Measurements from ENCODE around the gene SRSF5. TPM values are rescaled to one million over a fixed set of nuclear protein-coding genes. Genes with fewer than 3 reads are reported as not detected.

The SRSF5 gene
- total RNA-seq, 2 experiments from 2014 or later = 289 to 303 TPM

GRCh38 chr14:69752773-69753172, 14.2 kb upstream of the SRSF5 start:
- peaks cover 10% of the 10 kb centered on the region for H3K4me1 Mint-ChIP-seq (ENCODE audit: low read depth)

GRCh38 chr14:69753860-69754259, 13.1 kb upstream of the SRSF5 start:
- ChIA-PET CTCF (no interaction called here), POLR2A (no interaction called here)
- Mint-ChIP-seq H3K36me3 (no peaks in the 10 kb centered on the region), H3K27ac (no peak overlapping the region), H3K4me3 (no peak overlapping the region), H3K9me3 (no peaks in the 10 kb centered on the region), H3K4me1 (ENCODE audit: low read depth) (peaks cover 10% of the 10 kb centered on the region), H3K27me3 (no peaks in the 10 kb centered on the region)
- DNase-seq = no peak
- intact Hi-C loops (cut with micrococcal nuclease) = no loop called here

More at GRCh38 chr14:69752773-69753172, 14.2 kb upstream of the SRSF5 start:
- Mint-ChIP-seq H3K27ac (no peak overlapping the region), H3K9me3 (no peaks in the 10 kb centered on the region), H3K27me3 (no peaks in the 10 kb centered on the region), H3K36me3 (no peaks in the 10 kb centered on the region), H3K4me3 (no peak overlapping the region)
- intact Hi-C loops (cut with micrococcal nuclease) = no loop called here
- no peak for DNase-seq
- ChIA-PET POLR2A (no interaction called here), CTCF (interaction anchor here (0.7 to 1.3 kb wide), 2 partner anchors 177 to 275 kb away, joined by 3 to 4 read pairs; no protein-coding TSS in a partner anchor)

- ChIA-PET POLR2A (no interaction called here), CTCF (interaction anchor here (0.5 to 1.4 kb wide), 2 partner anchors 169 to 422 kb away, joined by 3 read pairs; no protein-coding TSS in a partner anchor)
- no peaks in the 10 kb centered on the region for H3K9me3 Mint-ChIP-seq
- no peaks in the 10 kb centered on the region for H3K27me3 Mint-ChIP-seq
- no peak for DNase-seq
- peaks cover 10% of the 10 kb centered on the region for H3K4me1 Mint-ChIP-seq (ENCODE audit: low read depth)
- intact Hi-C loops (cut with micrococcal nuclease) = no loop called here
- no peak overlapping the region for H3K4me3 Mint-ChIP-seq
- H3K27ac Mint-ChIP-seq = no peak overlapping the region
- H3K36me3 Mint-ChIP-seq = no peaks in the 10 kb centered on the region
Observed at GRCh38 chr14:69754487-69754886, 12.5 kb upstream of the SRSF5 start.

- no peak overlapping the region for H3K27ac Mint-ChIP-seq
- ChIA-PET POLR2A (interaction anchor here (0.5 kb wide), 1 partner anchor 53 kb away, joined by 7 read pairs; no protein-coding TSS in a partner anchor), CTCF (interaction anchor here (0.5 to 1.4 kb wide), 5 partner anchors 11 to 284 kb away, joined by 3 read pairs; no protein-coding TSS in a partner anchor)
- H3K36me3 Mint-ChIP-seq = no peaks in the 10 kb centered on the region
- DNase-seq = no peak
- H3K9me3 Mint-ChIP-seq = no peaks in the 10 kb centered on the region
- H3K27me3 Mint-ChIP-seq = no peaks in the 10 kb centered on the region
- intact Hi-C loops (cut with micrococcal nuclease) = loop anchor here (1.0 kb wide), 1 partner anchor 12 kb away; the partner anchor contains the start of gene SRSF5
- peaks cover 10% of the 10 kb centered on the region for H3K4me1 Mint-ChIP-seq (ENCODE audit: low read depth)
- no peak overlapping the region for H3K4me3 Mint-ChIP-seq
Observed at GRCh38 chr14:69755296-69755695, 11.6 kb upstream of the SRSF5 start.

- no peak for DNase-seq
- H3K4me3 Mint-ChIP-seq = no peak overlapping the region
- H3K9me3 Mint-ChIP-seq = no peaks in the 10 kb centered on the region
- ChIA-PET CTCF (interaction anchor here (0.5 to 0.6 kb wide), 3 partner anchors 12 to 177 kb away, joined by 3 read pairs; no protein-coding TSS in a partner anchor), POLR2A (interaction anchor here (0.5 kb wide), 1 partner anchor 53 kb away, joined by 7 read pairs; no protein-coding TSS in a partner anchor)
- H3K27me3 Mint-ChIP-seq = no peaks in the 10 kb centered on the region
- intact Hi-C loops (cut with micrococcal nuclease) = loop anchor here (1.0 kb wide), 1 partner anchor 12 kb away; the partner anchor contains the start of gene SRSF5
- no peak overlapping the region for H3K27ac Mint-ChIP-seq
- H3K36me3 Mint-ChIP-seq = no peaks in the 10 kb centered on the region
- peaks cover 10% of the 10 kb centered on the region for H3K4me1 Mint-ChIP-seq (ENCODE audit: low read depth)
Observed at GRCh38 chr14:69755784-69756183, 11.2 kb upstream of the SRSF5 start.

- H3K36me3 Mint-ChIP-seq = no peaks in the 10 kb centered on the region
- H3K9me3 Mint-ChIP-seq = no peaks in the 10 kb centered on the region
- ChIA-PET CTCF (no interaction called here), POLR2A (no interaction called here)
- H3K4me3 Mint-ChIP-seq = no peak overlapping the region
- DNase-seq = no peak
- no peaks in the 10 kb centered on the region for H3K27me3 Mint-ChIP-seq
- intact Hi-C loops (cut with micrococcal nuclease) = no loop called here
- no peak overlapping the region for H3K27ac Mint-ChIP-seq
- peaks cover 13% of the 10 kb centered on the region for H3K4me1 Mint-ChIP-seq (ENCODE audit: low read depth)
Observed at GRCh38 chr14:69756298-69756697, 10.6 kb upstream of the SRSF5 start.

GRCh38 chr14:69760810-69761209, 6.1 kb upstream of the SRSF5 start:
- no peak overlapping the region for H3K27ac Mint-ChIP-seq
- intact Hi-C loops (cut with micrococcal nuclease) = loop anchor here (10.0 kb wide), 2 partner anchors 626 to 1144 kb away; partner anchors contain the start of gene PCNX1
- no peaks in the 10 kb centered on the region for H3K27me3 Mint-ChIP-seq
- peaks cover 35% of the 10 kb centered on the region for H3K4me1 Mint-ChIP-seq (ENCODE audit: low read depth)
- H3K9me3 Mint-ChIP-seq = peaks cover 7% of the 10 kb centered on the region
- POLR2A ChIA-PET = no interaction called here
- CTCF ChIA-PET = interaction anchor here (1.3 kb wide), 2 partner anchors 176 to 518 kb away, joined by 4 read pairs; no protein-coding TSS in a partner anchor
- no peak for DNase-seq
- H3K4me3 Mint-ChIP-seq = no peak overlapping the region
- peaks cover 2% of the 10 kb centered on the region for H3K36me3 Mint-ChIP-seq

GRCh38 chr14:69763761-69764510, 3.0 kb upstream of the SRSF5 start:
- ChIA-PET CTCF (interaction anchor here (0.6 kb wide), 1 partner anchor 939 kb away, joined by 3 read pairs; no protein-coding TSS in a partner anchor), POLR2A (no interaction called here)
- Mint-ChIP-seq H3K27ac (peak overlapping the region; percentile 89), H3K36me3 (peaks cover 25% of the 10 kb centered on the region), H3K4me3 (peak overlapping the region; percentile 32), H3K27me3 (no peaks in the 10 kb centered on the region), H3K9me3 (peaks cover 7% of the 10 kb centered on the region), H3K4me1 (ENCODE audit: low read depth) (peaks cover 54% of the 10 kb centered on the region)
- intact Hi-C loops (cut with micrococcal nuclease) = loop anchor here (10.0 kb wide), 2 partner anchors 629 to 1141 kb away; partner anchors contain the start of gene PCNX1
- DNase-seq = peak; percentile 55

- Mint-ChIP-seq H3K27me3 (no peaks in the 10 kb centered on the region), H3K36me3 (peaks cover 55% of the 10 kb centered on the region), H3K4me1 (ENCODE audit: low read depth) (peaks cover 73% of the 10 kb centered on the region), H3K4me3 (peak overlapping the region; percentile 99), H3K9me3 (peaks cover 7% of the 10 kb centered on the region), H3K27ac (peak overlapping the region; percentile 99)
- ChIA-PET POLR2A (interaction anchor here (0.8 to 3.0 kb wide), 8 partner anchors 9 to 613 kb away, joined by 3 to 22 read pairs (median 4); partner anchors contain the start of gene SUSD6), CTCF (interaction anchor here (0.7 kb wide), 1 partner anchor 40 kb away, joined by 4 read pairs; no protein-coding TSS in a partner anchor)
- DNase-seq = peak; percentile 97
- intact Hi-C loops (cut with micrococcal nuclease) = loop anchor here (1.0 to 10.0 kb wide), 9 partner anchors 12 to 1137 kb away; partner anchors contain the start of genes ERH, MED6, PCNX1 and SLC39A9
Observed at GRCh38 chr14:69767369-69767999, 542 bp downstream of the SRSF5 start.

- H3K9me3 Mint-ChIP-seq = peaks cover 5% of the 10 kb centered on the region
- no peaks in the 10 kb centered on the region for H3K27me3 Mint-ChIP-seq
- ChIA-PET POLR2A (interaction anchor here (1.5 to 3.0 kb wide), 2 partner anchors 133 to 157 kb away, joined by 4 to 22 read pairs; partner anchors contain the start of gene SUSD6), CTCF (no interaction called here)
- peaks cover 75% of the 10 kb centered on the region for H3K4me1 Mint-ChIP-seq (ENCODE audit: low read depth)
- intact Hi-C loops (cut with micrococcal nuclease) = loop anchor here (5.0 to 10.0 kb wide), 4 partner anchors 52 to 1136 kb away; partner anchors contain the start of gene PCNX1
- no peak for DNase-seq
- H3K36me3 Mint-ChIP-seq = peaks cover 67% of the 10 kb centered on the region
- H3K27ac Mint-ChIP-seq = peak overlapping the region; percentile 99
- peak overlapping the region; percentile 99 for H3K4me3 Mint-ChIP-seq
Observed at GRCh38 chr14:69768873-69769272, 1.9 kb downstream of the SRSF5 start.

GRCh38 chr14:69769623-69770022, 2.7 kb downstream of the SRSF5 start:
- DNase-seq = no peak
- intact Hi-C loops (cut with micrococcal nuclease) = loop anchor here (5.0 to 10.0 kb wide), 4 partner anchors 52 to 1135 kb away; partner anchors contain the start of gene PCNX1
- H3K27me3 Mint-ChIP-seq = no peaks in the 10 kb centered on the region
- H3K9me3 Mint-ChIP-seq = no peaks in the 10 kb centered on the region
- CTCF ChIA-PET = no interaction called here
- peak overlapping the region; percentile 55 for H3K27ac Mint-ChIP-seq
- POLR2A ChIA-PET = no interaction called here
- peaks cover 72% of the 10 kb centered on the region for H3K36me3 Mint-ChIP-seq
- H3K4me3 Mint-ChIP-seq = peak overlapping the region; percentile 54
- peaks cover 72% of the 10 kb centered on the region for H3K4me1 Mint-ChIP-seq (ENCODE audit: low read depth)

GRCh38 chr14:69770559-69770958, 3.6 kb downstream of the SRSF5 start:
- Mint-ChIP-seq H3K4me1 (ENCODE audit: low read depth) (peaks cover 78% of the 10 kb centered on the region), H3K9me3 (no peaks in the 10 kb centered on the region), H3K27me3 (no peaks in the 10 kb centered on the region), H3K36me3 (peaks cover 76% of the 10 kb centered on the region), H3K4me3 (no peak overlapping the region), H3K27ac (peak overlapping the region; percentile 50)
- CTCF ChIA-PET = no interaction called here
- intact Hi-C loops (cut with micrococcal nuclease) = no loop called here
- POLR2A ChIA-PET = no interaction called here
- DNase-seq = no peak
